ACC112 (cell line): ENCODE measurements around the gene GZMM.

Source experiments
- H2AFZ ChIP-seq: fragments of 200-600 bp; sonication (generic); one replicate; pipeline ENCODE4 v1.6.0; 2017; ENCODE audit warnings: antibody characterized with exemption, low read length; ENCODE audit not compliant: unreplicated experiment
- H3K27ac ChIP-seq: fragments of 200-600 bp; sonication (generic); 2 replicates; pipeline ENCODE4 v1.5.1; 2014; ENCODE audit warnings: low read depth, mild to moderate bottlenecking, antibody characterized with exemption, low read length, moderate library complexity
- H3K27me3 ChIP-seq: fragments of 200-600 bp; sonication (generic); 2 replicates; pipeline ENCODE4 v1.6.1; 2014; ENCODE audit warnings: mild to moderate bottlenecking, antibody characterized with exemption, low read length, moderate library complexity, mixed read lengths; ENCODE audit not compliant: insufficient read depth
- H3K36me3 ChIP-seq: fragments of 200-600 bp; sonication (generic); 2 replicates; pipeline ENCODE4 v1.6.1; 2016; ENCODE audit warnings: mild to moderate bottlenecking, antibody characterized with exemption, low read length, moderate library complexity, mixed read lengths; ENCODE audit not compliant: insufficient read depth
- H3K4me1 ChIP-seq: fragments of 200-600 bp; sonication (generic); one replicate; pipeline ENCODE4 v1.6.1; 2016; ENCODE audit warnings: low read length, mixed read lengths; ENCODE audit not compliant: insufficient read depth, unreplicated experiment, control insufficient read depth
- H3K4me3 ChIP-seq: fragments of 200-600 bp; sonication (generic); 2 replicates; pipeline ENCODE4 v1.5.1; 2014; ENCODE audit warnings: mild to moderate bottlenecking, low read depth, low read length
- H3K79me2 ChIP-seq: fragments of 200-600 bp; sonication (generic); one replicate; pipeline ENCODE4 v1.6.0; 2016; ENCODE audit warnings: low read length; ENCODE audit not compliant: control insufficient read depth, unreplicated experiment, insufficient read depth

The GZMM gene

GRCh38 chr19:525857-526419 lies 17.9 kb upstream of the GZMM start:
- Histone ChIP-seq H3K27me3 (no peaks in the 10 kb centered on the region), H2AFZ (no peak overlapping the region), H3K79me2 (no peaks in the 10 kb centered on the region), H3K4me3 (no peak overlapping the region), H3K27ac (no peak overlapping the region), H3K36me3 (no peaks in the 10 kb centered on the region), H3K4me1 (peaks cover 6% of the 10 kb centered on the region)

- Histone ChIP-seq H3K27ac (no peak overlapping the region), H3K36me3 (no peaks in the 10 kb centered on the region), H2AFZ (no peak overlapping the region), H3K4me1 (peaks cover 8% of the 10 kb centered on the region), H3K4me3 (peak overlapping the region; percentile 92), H3K79me2 (peaks cover 33% of the 10 kb centered on the region), H3K27me3 (no peaks in the 10 kb centered on the region)
Observed at GRCh38 chr19:530134-531008, 13.5 kb upstream of the GZMM start.

GRCh38 chr19:531009-531752 lies 12.7 kb upstream of the GZMM start:
- peaks cover 8% of the 10 kb centered on the region for H3K4me1 ChIP-seq
- peaks cover 35% of the 10 kb centered on the region for H3K79me2 ChIP-seq
- peak overlapping the region; percentile 67 for H3K27ac ChIP-seq
- peak overlapping the region; percentile 92 for H3K4me3 ChIP-seq
- H3K36me3 ChIP-seq = no peaks in the 10 kb centered on the region
- no peaks in the 10 kb centered on the region for H3K27me3 ChIP-seq
- H2AFZ ChIP-seq = peak overlapping the region; percentile 85

GRCh38 chr19:531753-532560 lies 11.9 kb upstream of the GZMM start, which contains the start of gene CDC34:
CDC34 (plus strand) TSS chr19:531760; CDS start chr19:531932, 172 bp downstream.
- Histone ChIP-seq H3K27ac (peak within 1 kb of the TSS; percentile 76), H2AFZ (peak within 1 kb of the TSS; percentile 85)

GRCh38 chr19:532561-533363 lies 11.1 kb upstream of the GZMM start:
- peak overlapping the region; percentile 76 for H3K27ac ChIP-seq
- H2AFZ ChIP-seq = no peak overlapping the region
- peaks cover 35% of the 10 kb centered on the region for H3K79me2 ChIP-seq
- no peaks in the 10 kb centered on the region for H3K36me3 ChIP-seq
- H3K4me3 ChIP-seq = peak overlapping the region; percentile 93
- H3K27me3 ChIP-seq = no peaks in the 10 kb centered on the region
- H3K4me1 ChIP-seq = peaks cover 8% of the 10 kb centered on the region

More at GRCh38 chr19:531753-532560, 11.9 kb upstream of the GZMM start, which contains the start of gene CDC34:
- no peaks in the 10 kb centered on the region for H3K36me3 ChIP-seq
- H3K27me3 ChIP-seq = no peaks in the 10 kb centered on the region
- H3K4me1 ChIP-seq = peaks cover 8% of the 10 kb centered on the region
- peaks cover 35% of the 10 kb centered on the region for H3K79me2 ChIP-seq
- peak within 1 kb of the TSS; percentile 93 for H3K4me3 ChIP-seq

- peak overlapping the region; percentile 76 for H3K27ac ChIP-seq
- H3K27me3 ChIP-seq = no peaks in the 10 kb centered on the region
- peaks cover 35% of the 10 kb centered on the region for H3K79me2 ChIP-seq
- no peak overlapping the region for H2AFZ ChIP-seq
- peaks cover 8% of the 10 kb centered on the region for H3K4me1 ChIP-seq
- H3K4me3 ChIP-seq = peak overlapping the region; percentile 93
- no peaks in the 10 kb centered on the region for H3K36me3 ChIP-seq
Observed at GRCh38 chr19:533364-534058, 10.3 kb upstream of the GZMM start.

GRCh38 chr19:534088-534487 lies 9.8 kb upstream of the GZMM start:
- Histone ChIP-seq H3K36me3 (no peaks in the 10 kb centered on the region), H3K27me3 (no peaks in the 10 kb centered on the region), H2AFZ (no peak overlapping the region), H3K4me3 (peak overlapping the region; percentile 93), H3K4me1 (peaks cover 8% of the 10 kb centered on the region), H3K27ac (no peak overlapping the region), H3K79me2 (peaks cover 35% of the 10 kb centered on the region)

- H3K27me3 ChIP-seq = no peaks in the 10 kb centered on the region
- H2AFZ ChIP-seq = no peak overlapping the region
- peaks cover 8% of the 10 kb centered on the region for H3K4me1 ChIP-seq
- no peak overlapping the region for H3K27ac ChIP-seq
- H3K79me2 ChIP-seq = peaks cover 35% of the 10 kb centered on the region
- H3K36me3 ChIP-seq = no peaks in the 10 kb centered on the region
- no peak overlapping the region for H3K4me3 ChIP-seq
Observed at GRCh38 chr19:535017-535835, 8.6 kb upstream of the GZMM start.
